Measurements from ENCODE around the gene CDH10.

Gene CDH10

DNA sequence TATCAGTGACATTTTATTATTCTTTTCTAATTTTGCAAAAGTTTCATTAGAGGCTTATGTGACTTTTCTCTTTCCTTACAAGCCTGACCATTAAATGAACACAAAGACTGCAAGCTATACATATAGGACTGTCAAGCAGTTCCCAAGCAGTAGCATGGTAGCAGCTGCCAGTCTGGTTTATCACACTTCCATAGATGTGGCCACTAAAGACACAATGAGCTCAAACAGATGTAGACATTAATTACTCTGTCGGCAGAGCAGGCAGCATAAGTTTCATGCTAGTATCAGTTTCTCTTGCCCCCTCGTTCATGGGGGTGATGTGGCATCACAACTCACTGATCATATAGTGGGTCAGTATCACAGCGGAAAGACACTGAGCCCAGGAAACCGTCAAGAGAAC lies 89.5 kb downstream of the CDH10 start:
- Mint-ChIP-seq H3K27me3 (no peaks in the 10 kb centered on the region), H3K36me3 (no peaks in the 10 kb centered on the region), H3K27ac (no peak overlapping the region), H3K4me1 (ENCODE audit: low read depth) (no peaks in the 10 kb centered on the region), H3K4me3 (no peak overlapping the region), H3K9me3 (ENCODE audit: low read depth) (peaks cover 17% of the 10 kb centered on the region)

DNA sequence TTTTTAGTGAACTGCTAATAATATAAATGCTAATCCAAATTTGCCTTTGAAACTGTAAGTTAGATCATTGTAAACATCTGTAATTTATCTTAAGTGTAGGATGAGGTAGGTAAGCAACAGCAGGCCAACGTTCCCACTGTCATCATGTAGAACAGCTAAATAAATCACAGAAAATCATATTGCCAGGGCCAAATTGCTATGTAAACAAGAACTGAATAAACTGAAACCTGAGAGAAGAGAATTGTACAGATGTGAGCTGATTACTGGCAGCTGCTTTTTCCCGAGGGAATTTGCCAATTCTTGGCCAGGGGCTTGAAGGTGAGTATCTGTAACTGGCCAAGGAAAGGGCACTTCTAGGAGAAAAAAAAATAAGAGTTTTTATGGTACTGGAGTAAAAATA lies 97.6 kb downstream of the CDH10 start:
- no peaks in the 10 kb centered on the region for H3K36me3 Mint-ChIP-seq
- peaks cover 10% of the 10 kb centered on the region for H3K9me3 Mint-ChIP-seq (ENCODE audit: low read depth)
- no peak overlapping the region for H3K4me3 Mint-ChIP-seq
- H3K27me3 Mint-ChIP-seq, result no peaks in the 10 kb centered on the region
- H3K4me1 Mint-ChIP-seq (ENCODE audit: low read depth), result no peaks in the 10 kb centered on the region
- no peak overlapping the region for H3K27ac Mint-ChIP-seq

DNA sequence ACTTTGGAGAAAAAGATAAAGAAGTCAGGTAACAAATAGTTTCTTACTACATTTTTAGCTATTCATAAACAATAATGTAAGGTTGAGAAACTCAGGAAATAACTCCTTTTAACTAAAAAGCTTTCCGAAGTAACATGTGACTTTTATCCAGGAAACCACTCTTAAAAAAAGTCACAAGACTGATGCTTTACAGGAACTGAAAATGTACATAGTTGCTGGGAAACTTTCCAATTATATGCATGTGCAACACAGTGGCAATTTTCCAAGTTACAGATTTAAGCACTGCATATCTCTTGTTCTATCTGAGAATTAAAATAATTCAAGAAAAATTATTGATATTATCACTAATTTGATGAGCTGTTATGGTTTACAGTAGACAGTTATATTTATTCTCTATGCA lies 105.2 kb downstream of the CDH10 start:
- Mint-ChIP-seq H3K4me1 (ENCODE audit: low read depth) (no peaks in the 10 kb centered on the region), H3K27ac (no peak overlapping the region), H3K9me3 (ENCODE audit: low read depth) (peaks cover 10% of the 10 kb centered on the region), H3K4me3 (no peak overlapping the region), H3K36me3 (no peaks in the 10 kb centered on the region), H3K27me3 (no peaks in the 10 kb centered on the region)

DNA sequence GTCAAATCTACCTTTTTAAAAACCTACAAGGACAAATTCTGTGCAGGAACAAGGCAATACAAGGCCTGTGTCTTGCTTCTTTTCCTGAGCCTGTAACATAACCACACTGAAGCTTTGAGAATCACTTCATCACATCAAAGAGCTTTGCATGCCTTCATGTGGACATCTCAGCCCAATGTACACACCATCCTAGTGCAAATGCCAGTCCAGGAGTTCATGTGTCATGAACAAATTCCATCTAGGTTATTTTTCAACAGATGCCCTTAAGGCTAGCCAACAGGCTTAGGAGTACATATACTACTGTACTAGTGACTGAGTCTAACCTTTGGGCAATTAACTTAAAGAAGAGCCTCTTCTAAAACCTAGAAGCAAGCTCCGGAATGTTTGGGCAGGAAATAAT lies 106.4 kb downstream of the CDH10 start:
- H3K4me1 Mint-ChIP-seq (ENCODE audit: low read depth), result no peaks in the 10 kb centered on the region

DNA sequence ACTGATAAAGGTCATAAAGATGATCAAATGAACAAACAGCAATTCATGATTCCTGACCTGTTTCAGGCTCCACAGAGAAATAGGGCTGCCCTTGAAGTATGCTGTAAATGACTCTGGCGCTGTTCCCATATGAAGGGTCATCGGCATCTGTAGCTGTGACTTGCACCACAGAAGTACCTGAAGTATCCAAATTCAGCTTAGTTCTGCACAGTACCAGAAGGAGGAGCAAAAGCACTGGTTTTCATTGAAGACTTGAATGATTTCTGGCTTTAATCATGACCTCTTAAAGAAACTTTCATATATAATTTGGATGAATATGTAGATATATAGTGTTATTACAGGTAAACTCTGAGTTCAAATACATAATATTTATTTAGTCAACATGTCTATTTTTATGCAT lies 109.1 kb downstream of the CDH10 start:
- Mint-ChIP-seq H3K9me3 (ENCODE audit: low read depth) (peaks cover 14% of the 10 kb centered on the region), H3K4me3 (no peak overlapping the region), H3K36me3 (no peaks in the 10 kb centered on the region), H3K27ac (no peak overlapping the region), H3K27me3 (no peaks in the 10 kb centered on the region), H3K4me1 (ENCODE audit: low read depth) (no peaks in the 10 kb centered on the region)

More for the DNA sequence above, 106.4 kb downstream of the CDH10 start:
- Mint-ChIP-seq H3K9me3 (ENCODE audit: low read depth) (peaks cover 10% of the 10 kb centered on the region), H3K27ac (no peak overlapping the region), H3K36me3 (no peaks in the 10 kb centered on the region), H3K27me3 (no peaks in the 10 kb centered on the region), H3K4me3 (no peak overlapping the region)

DNA sequence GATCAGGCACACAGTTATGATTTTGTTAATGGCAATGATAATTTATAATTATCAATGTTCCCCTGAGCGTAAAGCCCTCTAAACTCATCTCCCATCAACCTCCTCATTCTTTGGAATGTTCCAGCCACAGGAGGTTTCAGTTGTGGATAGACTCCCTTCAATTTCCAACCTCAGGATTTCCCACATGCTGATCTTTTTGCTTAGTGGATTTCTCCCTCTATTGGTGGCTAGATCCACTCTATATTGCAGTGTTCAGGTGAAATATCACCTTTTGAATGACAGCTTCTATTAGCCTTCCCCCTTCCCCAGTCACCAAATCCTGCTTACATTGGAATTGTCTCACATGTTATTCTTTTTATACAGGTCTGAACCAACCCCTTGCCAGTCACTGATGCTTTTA lies 113.9 kb downstream of the CDH10 start:
- no peak overlapping the region for H3K27ac Mint-ChIP-seq
- H3K4me1 Mint-ChIP-seq (ENCODE audit: low read depth), result no peaks in the 10 kb centered on the region
- H3K4me3 Mint-ChIP-seq, result no peak overlapping the region
- no peaks in the 10 kb centered on the region for H3K27me3 Mint-ChIP-seq
- no peaks in the 10 kb centered on the region for H3K36me3 Mint-ChIP-seq
- H3K9me3 Mint-ChIP-seq (ENCODE audit: low read depth), result peaks cover 9% of the 10 kb centered on the region

DNA sequence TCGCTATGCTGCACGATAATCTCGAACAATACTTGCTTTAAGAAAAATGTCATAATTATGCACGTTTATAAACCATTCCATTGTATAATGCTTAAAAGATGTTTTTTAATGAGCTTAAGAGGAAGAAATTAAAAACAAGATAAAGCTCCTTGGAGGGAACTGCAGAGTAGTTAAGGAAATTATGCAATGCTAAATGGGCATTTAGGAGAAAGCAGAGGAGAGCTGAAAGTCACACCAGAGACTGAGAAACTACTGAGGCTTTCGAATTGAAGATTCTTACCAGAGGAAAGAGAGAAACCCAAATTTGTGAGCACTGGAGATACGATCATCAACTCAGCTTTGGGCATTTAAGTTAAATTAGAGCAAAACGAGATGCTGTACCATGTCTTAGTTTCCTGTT lies 119.4 kb downstream of the CDH10 start:
- H3K36me3 Mint-ChIP-seq, result no peaks in the 10 kb centered on the region
- H3K4me3 Mint-ChIP-seq, result no peak overlapping the region
- H3K9me3 Mint-ChIP-seq (ENCODE audit: low read depth), result peaks cover 5% of the 10 kb centered on the region
- H3K27me3 Mint-ChIP-seq, result no peaks in the 10 kb centered on the region
- no peak overlapping the region for H3K27ac Mint-ChIP-seq
- H3K4me1 Mint-ChIP-seq (ENCODE audit: low read depth), result no peaks in the 10 kb centered on the region

DNA sequence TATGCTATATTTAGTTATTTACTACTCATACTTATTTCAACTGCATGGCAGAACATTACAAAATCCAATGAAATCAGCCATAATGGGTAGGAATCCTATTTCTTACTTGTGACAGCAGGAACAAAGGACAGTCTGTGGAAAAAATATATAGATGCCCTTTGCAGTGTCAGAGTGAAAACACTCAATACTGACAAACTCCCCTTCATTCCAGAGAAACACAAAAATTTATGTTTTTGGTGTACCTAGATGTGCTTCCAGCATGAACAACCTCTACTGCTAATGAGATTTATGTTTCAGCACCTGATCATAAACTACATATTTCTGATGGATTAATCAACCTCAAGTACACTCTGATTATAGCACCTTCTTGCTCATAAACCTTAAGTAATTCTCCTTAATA lies 132.4 kb downstream of the CDH10 start:
- Mint-ChIP-seq H3K27me3 (no peaks in the 10 kb centered on the region), H3K4me1 (ENCODE audit: low read depth) (no peaks in the 10 kb centered on the region), H3K4me3 (no peak overlapping the region), H3K36me3 (no peaks in the 10 kb centered on the region), H3K9me3 (ENCODE audit: low read depth) (peaks cover 9% of the 10 kb centered on the region), H3K27ac (no peak overlapping the region)

DNA sequence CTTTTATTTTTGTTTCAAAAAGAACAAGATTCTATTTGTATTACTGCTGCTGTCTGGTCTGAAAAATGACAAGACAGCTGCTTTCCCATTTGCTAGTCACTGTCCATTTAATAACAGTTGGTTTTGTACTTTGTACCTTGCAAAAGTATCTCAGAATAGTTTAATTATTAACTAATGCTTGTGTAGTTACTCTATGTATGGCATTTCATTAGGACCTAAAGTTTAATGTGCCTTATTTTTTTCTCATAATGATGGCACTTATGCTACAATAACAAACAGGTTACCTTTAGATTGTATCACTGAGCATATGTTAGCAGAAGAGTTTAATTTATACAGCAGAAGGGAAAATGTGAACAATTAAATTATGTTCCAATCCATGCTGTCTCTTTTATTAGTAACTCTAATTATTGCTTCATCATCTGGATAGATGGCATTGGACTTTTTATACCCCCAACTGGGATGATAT lies 134.2 kb downstream of the CDH10 start:
- no peaks in the 10 kb centered on the region for H3K4me1 Mint-ChIP-seq (ENCODE audit: low read depth)
- no peak overlapping the region for H3K27ac Mint-ChIP-seq
- H3K4me3 Mint-ChIP-seq, result no peak overlapping the region
- no peaks in the 10 kb centered on the region for H3K27me3 Mint-ChIP-seq
- no peaks in the 10 kb centered on the region for H3K36me3 Mint-ChIP-seq
- H3K9me3 Mint-ChIP-seq (ENCODE audit: low read depth), result peaks cover 6% of the 10 kb centered on the region

DNA sequence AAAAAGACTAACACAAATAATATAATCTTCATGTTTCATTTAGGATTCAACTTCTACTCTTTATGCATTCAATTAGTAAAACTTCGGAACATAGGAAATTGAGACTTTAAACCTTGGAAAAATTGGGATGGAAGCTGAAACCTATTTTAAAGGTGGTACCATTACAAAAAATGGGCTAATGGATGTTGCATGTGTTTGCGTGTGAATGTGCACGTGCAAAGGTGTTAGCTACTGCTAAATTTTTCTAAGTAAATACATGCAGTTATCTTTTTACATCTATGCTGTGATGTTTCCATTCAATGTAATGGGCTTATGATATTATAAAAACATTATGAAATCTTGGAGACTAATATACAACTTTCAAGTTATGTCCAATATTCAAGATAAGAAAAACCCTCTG lies 134.8 kb downstream of the CDH10 start:
- Mint-ChIP-seq H3K36me3 (no peaks in the 10 kb centered on the region), H3K27me3 (no peaks in the 10 kb centered on the region), H3K27ac (no peak overlapping the region), H3K4me1 (ENCODE audit: low read depth) (no peaks in the 10 kb centered on the region), H3K4me3 (no peak overlapping the region), H3K9me3 (ENCODE audit: low read depth) (peaks cover 6% of the 10 kb centered on the region)

DNA sequence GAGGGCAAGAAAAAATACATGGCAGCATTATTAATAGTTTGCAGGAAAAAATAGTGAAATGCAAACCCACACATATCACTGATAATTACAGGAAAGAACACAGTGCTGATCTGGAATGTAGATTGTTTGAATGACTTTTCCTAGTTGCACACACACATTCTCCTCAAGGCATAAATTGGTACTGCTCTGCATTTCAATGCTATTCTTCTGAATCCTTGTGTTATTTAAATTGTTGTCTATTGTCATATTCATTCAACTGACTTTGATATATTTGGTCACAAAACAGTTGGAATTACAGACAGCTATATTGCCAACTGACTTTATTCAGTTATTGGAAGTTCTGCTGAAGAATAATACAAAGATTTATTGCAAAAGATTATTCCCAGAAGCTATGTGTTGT lies 139.5 kb downstream of the CDH10 start:
- Mint-ChIP-seq H3K36me3 (no peaks in the 10 kb centered on the region), H3K27ac (no peak overlapping the region), H3K4me1 (ENCODE audit: low read depth) (no peaks in the 10 kb centered on the region), H3K9me3 (ENCODE audit: low read depth) (peaks cover 6% of the 10 kb centered on the region), H3K27me3 (no peaks in the 10 kb centered on the region), H3K4me3 (no peak overlapping the region)

DNA sequence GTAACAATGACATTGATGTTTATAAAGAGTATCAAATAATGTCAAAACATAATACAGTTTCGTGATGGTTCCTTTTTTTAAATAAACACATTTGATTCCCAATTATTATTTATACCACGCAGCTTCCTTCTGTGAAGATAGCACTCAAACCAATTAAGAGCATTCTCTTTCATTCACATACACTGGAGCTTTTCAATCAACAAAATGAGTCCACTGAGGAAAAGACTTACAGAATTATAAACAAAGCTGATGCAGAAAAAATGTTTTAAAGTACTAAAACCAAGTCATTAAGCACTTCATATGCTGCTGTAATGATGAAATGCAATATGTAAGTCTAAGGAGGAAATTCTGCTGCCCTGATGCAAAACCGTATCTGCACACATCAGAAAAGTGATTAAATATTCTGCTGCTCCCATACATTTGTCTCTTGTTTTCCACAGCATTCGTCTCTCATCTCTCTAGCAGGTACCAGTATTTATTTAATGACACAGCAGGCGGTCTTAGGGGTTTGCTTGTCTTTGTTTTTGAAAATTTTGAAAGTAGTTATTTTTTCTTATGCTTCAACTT lies 147.1 kb downstream of the CDH10 start:
- Mint-ChIP-seq H3K27ac (no peak overlapping the region), H3K4me3 (no peak overlapping the region), H3K36me3 (no peaks in the 10 kb centered on the region), H3K27me3 (no peaks in the 10 kb centered on the region), H3K4me1 (ENCODE audit: low read depth) (no peaks in the 10 kb centered on the region), H3K9me3 (ENCODE audit: low read depth) (no peaks in the 10 kb centered on the region)

DNA sequence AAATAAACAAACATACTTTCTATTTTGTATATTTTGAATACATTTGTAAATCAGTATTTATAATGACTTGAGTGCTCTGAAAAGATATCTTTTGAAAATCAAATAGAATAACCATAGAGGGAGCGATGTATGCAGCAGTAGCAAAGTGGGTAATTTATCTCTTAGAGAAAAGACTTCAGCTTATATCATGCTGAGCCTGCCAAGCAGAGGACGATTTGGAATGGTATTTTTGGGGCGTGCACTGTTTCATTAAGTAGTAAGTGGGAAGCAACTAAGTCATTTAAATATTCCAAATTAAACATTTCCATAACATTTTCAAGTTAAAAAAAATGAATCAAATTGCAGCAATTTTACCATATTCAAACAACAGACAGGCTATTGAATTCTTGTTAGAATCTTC lies 147.6 kb downstream of the CDH10 start:
- Mint-ChIP-seq H3K4me3 (no peak overlapping the region), H3K36me3 (no peaks in the 10 kb centered on the region), H3K9me3 (ENCODE audit: low read depth) (no peaks in the 10 kb centered on the region), H3K4me1 (ENCODE audit: low read depth) (no peaks in the 10 kb centered on the region), H3K27ac (no peak overlapping the region), H3K27me3 (no peaks in the 10 kb centered on the region)

DNA sequence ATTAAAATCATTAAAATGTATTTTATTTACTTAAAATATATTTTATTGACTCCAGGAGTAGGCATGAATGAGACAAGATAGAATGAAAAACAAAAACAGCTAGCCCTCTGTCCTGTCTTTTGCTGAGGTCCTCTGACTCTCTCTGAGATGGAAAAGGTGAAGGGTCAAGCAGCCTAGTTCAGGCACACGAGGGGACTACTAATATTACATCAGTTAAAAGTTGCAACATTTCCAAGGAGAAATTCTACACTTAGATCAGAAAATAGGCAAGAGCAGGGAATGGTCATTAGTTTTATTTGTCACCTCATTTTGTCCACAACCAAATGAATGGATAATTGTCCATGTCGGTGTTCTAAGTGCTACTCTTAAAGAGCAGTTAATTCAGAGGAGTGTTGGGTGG lies 148.5 kb downstream of the CDH10 start:
- Mint-ChIP-seq H3K4me3 (no peak overlapping the region), H3K9me3 (ENCODE audit: low read depth) (no peaks in the 10 kb centered on the region), H3K36me3 (no peaks in the 10 kb centered on the region), H3K27ac (no peak overlapping the region), H3K4me1 (ENCODE audit: low read depth) (no peaks in the 10 kb centered on the region), H3K27me3 (no peaks in the 10 kb centered on the region)

DNA sequence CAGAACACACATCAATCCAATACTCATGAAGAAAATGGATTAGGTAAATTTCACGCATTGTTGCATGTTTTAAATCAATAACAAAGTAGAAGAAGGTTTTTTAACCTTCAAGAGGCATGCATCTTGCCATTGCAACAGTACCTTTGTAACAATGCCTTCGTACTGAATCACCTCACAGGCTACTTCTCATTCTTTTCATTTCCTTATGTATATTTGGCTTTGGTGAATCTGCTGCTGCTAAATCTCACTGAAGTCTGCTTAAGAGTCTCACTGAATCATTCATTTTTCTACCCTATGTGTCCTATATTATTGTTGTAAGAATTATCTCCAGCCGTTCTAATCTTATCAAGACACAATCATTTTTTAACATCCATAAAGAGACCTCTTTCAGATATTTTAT lies 152.5 kb downstream of the CDH10 start:
- no peak overlapping the region for H3K4me3 Mint-ChIP-seq
- no peak overlapping the region for H3K27ac Mint-ChIP-seq
- no peaks in the 10 kb centered on the region for H3K27me3 Mint-ChIP-seq
- H3K4me1 Mint-ChIP-seq (ENCODE audit: low read depth), result no peaks in the 10 kb centered on the region
- no peaks in the 10 kb centered on the region for H3K36me3 Mint-ChIP-seq
- H3K9me3 Mint-ChIP-seq (ENCODE audit: low read depth), result peaks cover 6% of the 10 kb centered on the region

DNA sequence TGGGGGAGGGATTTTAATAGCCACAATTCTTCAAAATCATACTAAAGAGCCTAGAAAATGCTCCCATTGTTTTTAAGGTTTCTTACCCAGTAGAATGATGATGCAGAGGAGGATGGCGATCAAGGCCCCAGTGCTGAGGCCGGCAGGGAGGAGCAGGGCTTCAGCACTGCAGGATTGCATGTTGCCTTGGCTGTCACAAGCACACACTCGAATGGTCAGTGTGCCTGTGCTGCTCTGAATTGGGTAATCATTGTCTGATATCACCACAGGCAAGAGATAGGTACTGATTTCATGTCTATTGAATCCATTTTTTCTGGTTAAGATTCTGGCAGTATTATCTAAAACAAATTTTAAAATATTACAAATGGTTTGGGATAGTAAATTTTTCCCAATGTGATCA lies 153.3 kb downstream of the CDH10 start:
- no peak overlapping the region for H3K27ac Mint-ChIP-seq
- H3K27me3 Mint-ChIP-seq, result no peaks in the 10 kb centered on the region
- no peak overlapping the region for H3K4me3 Mint-ChIP-seq
- peaks cover 6% of the 10 kb centered on the region for H3K9me3 Mint-ChIP-seq (ENCODE audit: low read depth)
- H3K4me1 Mint-ChIP-seq (ENCODE audit: low read depth), result no peaks in the 10 kb centered on the region
- H3K36me3 Mint-ChIP-seq, result no peaks in the 10 kb centered on the region
